B cell (primary cell): Measurements from ENCODE around the gene INCA1.

ENCODE experiments used
- CTCF ChIP-seq: fragments of 200-600 bp; IDR thresholded peaks from one replicate; pipeline ENCODE4 v1.8.0; 2022; ENCODE audit warnings: antibody characterized with exemption, mild to moderate bottlenecking
- EZH2 ChIP-seq: IDR thresholded peaks from 2 replicates; pipeline ENCODE4 v1.6.1; 2012; ENCODE audit warnings: borderline replicate concordance, low read depth, mild to moderate bottlenecking, moderate library complexity, low read length; ENCODE audit not compliant: insufficient read depth, poor library complexity, severe bottlenecking

- no peak for TF ChIP-seq CTCF
- no peak for TF ChIP-seq EZH2
These were observed 39.2 kb downstream of the INCA1 start for GRCh38 chr17:4958102-4958501.
